Measurements from ENCODE around the gene HSPG2.
"Not testable (repeated sequence)": the region's sequence is repeated elsewhere in the genome, so short reads cannot be mapped to it uniquely, and the experiment has no call there.

Gene HSPG2

GRCh38 chr1:21955501-21956281, 18.6 kb upstream of the HSPG2 start:
- peak; percentile 66 for DNase-seq

- DNase-seq, result no peak
Measured at GRCh38 chr1:21955058-21955457, 17.9 kb upstream of the HSPG2 start.

- peak; percentile 55 for DNase-seq
Measured at GRCh38 chr1:21952786-21953520, 15.8 kb upstream of the HSPG2 start.

DNA sequence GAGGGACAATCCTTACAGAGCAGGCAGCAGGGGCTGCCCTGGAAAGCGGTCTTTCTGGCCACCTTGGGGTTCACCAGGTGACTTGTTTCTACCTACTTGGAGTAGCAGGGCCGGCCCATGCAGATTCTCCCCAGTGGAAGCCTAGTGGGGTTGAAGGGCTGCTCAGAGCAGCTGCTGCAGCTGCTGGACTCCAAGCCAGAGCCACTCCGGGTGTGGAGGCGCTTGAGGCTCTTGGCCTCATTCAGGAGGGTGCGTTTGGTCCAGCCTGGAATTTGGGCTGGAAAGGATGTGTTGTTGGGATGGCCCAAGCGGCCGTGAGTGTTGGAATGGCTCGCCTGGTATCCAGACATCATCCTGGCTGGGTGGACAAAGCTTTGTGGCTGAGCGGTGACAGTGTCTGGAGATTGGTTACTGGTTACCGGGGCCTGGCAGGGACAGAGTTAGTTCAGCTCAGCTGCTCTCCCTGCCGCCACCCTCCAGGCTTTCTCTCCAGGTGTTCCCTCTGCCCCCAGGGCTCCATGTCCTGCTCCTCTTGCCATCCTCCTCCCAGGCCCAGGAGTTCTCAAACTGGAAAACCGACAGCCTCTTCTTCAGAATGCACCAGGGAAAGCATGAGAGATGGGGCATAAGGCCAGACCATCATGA, 14.2 kb upstream of the HSPG2 start:
- DNase-seq, result peak; percentile 48

GRCh38 chr1:21950734-21951133, 13.6 kb upstream of the HSPG2 start:
- peak; percentile 36 for DNase-seq

DNA sequence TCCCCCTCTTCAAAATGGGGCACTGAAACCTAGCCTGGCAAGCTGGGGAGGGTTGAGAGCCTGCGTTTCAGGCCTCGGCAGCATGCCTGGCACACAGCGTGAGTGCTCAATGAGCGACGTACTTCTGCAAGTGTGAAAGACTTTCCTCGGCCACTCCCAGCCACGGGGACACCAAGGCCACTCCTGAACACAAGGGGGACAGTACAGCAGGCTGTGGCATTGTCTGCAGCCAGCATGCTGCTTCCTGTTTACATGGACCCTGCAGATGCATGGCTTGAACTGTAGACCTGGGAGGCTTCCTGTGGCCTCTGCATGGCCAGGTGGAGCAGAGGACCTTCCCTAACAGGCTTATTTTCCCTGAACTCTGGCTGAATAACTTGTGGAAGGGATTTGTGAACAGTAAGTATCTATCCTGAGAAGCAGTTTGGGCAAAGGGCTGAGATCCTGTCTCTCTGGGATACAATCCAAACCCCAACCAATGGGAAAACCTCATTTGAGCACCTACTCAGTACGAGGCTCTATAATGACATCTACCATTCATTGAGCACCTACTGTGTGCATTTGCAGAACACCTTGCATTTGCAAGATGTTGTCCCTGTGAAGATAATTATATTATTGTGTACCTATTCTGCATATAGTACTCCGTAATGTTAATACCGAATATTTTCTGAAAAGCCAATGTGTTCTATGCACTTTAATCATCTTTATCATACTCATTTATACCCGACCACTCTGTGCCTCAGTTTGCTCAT, 9.9 kb upstream of the HSPG2 start:
- DNase-seq, result no peak

- DNase-seq, result no peak
Measured at GRCh38 chr1:21944733-21945073, 7.6 kb upstream of the HSPG2 start.

DNA sequence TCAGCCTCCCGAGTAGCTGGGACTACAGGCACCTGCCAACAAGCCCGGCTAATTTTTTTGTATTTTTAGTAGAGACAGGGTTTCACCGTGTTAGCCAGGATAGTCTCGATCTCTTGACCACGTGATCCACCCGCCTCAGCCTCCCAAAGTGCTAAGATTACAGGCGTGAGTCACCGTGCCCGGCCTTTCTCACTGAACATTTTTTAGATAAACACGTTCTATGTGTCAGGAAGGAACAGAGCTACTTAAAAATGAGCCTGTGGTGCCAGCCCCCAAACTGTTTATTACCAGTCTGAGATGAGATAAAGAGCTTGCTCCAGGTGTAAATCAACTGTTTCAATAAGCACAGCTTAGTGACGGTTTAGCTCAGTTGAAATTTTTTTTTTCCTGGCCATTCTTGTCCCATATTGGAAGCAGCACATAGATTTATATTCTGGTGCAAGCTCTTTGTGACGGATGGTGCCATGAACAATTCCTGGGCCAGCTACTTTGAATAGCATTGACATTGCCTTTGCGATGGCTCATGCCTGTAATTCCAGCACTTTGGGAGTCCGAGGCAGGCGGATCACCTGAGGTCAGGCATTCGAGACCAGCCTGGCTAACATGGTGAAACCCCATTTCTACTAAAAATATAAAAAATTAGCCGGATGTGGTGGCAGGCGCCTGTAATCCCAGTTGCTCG, 6.0 kb upstream of the HSPG2 start:
- not testable (repeated sequence) for DNase-seq

DNA sequence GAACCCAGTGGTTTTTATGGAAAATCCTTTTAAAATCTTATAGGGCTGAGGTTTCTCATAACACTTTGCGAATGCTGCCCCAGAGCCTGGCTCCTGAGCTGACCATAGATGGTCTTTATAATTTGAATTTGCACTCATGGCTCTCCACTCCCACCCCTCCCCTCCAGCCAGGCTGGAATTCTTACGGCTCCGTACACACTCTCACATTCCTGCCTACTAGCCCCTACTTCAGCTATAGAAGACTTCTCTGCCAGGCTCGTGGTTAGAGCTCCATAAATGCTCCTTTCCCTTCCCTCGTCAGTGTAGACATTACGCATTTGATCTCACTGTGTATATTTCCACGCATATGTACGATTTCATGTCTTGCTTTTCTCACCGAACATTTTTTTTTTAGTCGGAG, 5.4 kb upstream of the HSPG2 start:
- no peak for DNase-seq

GRCh38 chr1:21941370-21941769, 4.3 kb upstream of the HSPG2 start:
- no peak for DNase-seq

GRCh38 chr1:21940492-21940891, 3.4 kb upstream of the HSPG2 start:
- DNase-seq, result no peak

GRCh38 chr1:21939650-21940374, 2.7 kb upstream of the HSPG2 start:
- no peak for DNase-seq

DNA sequence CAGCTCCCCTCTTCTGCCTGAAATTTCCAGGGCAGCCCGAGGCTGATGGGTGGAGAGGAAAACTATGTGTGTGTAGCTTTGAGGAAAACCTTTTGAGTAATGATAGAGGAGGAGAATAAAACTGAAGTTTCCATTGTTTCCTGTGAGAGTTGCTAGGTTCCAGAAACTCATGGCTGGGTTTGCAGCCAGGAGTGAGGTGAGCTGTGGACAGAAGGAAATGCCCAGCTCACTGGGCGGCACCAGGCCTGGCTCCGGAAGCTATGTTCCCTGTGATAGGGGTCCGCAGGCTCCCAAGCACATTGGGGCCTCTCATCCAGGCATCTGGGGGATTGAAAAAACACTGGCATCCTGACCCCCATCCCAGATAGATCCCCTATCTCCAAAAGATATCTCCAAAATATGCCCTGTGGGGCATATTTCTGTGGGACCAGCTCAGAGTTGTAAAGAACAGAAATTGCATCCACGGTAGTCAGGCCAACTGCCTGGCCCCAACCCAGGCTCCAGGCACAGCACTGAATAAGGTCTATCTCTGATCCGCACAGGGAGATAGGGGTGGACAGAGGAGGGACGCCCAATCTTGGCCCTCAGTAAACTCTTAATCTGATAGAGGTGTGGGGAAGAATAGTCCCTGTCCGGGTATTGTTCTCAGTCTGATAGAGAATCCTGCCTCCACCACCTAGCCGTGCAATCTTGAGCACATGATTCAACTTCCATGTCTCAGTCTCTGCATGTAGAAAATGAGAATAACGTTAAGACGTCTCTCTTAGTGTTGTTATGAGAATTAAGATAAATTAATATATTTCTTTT, 1.8 kb upstream of the HSPG2 start:
- no peak for DNase-seq

DNA sequence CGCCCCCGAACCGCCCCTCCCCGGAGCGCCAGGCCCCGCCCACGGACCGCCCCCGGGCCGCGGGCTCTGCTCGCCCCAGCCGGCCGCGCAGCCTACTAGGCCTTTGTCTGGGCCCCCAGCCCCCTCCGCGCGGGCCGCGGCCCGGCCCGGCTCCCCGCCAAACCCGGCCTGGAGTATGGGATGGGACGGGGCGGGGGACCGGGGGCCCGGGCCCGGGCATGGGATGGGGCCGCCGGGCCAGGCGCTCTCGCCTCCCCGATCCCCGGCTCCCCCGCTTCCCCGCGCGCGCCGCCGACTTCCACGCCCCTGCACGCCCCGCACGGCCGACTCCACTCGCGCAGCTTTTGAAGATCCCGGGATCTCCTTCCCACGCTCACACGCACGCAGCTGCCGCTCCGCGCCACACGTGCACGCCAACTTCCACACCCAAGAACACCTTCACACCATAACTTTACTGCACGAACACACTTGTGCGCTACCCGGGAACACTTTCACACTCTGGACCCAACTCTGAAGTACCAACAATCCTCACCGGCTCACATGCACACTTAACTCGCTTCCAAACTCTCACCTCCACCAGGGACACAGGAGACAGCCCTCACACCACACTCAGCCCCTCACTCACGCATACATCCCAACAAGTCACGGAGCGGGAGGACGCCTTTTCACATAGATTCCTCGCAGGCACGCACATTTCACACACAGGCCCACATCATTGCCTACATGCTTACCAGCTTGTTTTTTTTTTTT, 437 bp upstream of the HSPG2 start:
- DNase-seq, result peak; percentile 89

GRCh38 chr1:21936366-21937031, 611 bp downstream of the HSPG2 start:
- no peak for DNase-seq

DNA sequence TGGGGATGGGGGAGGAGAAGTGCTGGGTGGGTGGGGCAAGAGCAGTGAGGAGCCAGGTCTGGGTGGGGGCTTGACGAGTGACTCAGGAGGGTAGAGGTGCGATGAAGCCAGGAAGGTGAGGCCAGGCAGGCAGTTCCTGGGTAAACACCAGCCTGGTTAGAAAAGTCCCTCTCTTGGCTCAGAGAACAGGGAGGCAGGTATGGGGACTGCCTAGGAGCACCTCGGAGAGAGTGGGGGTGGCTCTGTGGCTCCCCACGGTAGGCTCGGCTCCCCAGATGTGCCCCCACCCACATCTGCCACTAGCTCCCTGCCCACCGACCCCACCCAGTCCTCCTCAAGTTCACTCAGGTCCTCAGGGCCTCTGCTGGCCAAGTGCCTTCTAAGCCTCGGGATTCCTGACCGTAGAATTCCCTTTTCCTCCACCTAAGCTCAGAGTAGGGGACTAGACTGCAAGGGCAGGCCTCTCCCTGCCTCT, 1.2 kb downstream of the HSPG2 start:
- DNase-seq, result no peak

DNA sequence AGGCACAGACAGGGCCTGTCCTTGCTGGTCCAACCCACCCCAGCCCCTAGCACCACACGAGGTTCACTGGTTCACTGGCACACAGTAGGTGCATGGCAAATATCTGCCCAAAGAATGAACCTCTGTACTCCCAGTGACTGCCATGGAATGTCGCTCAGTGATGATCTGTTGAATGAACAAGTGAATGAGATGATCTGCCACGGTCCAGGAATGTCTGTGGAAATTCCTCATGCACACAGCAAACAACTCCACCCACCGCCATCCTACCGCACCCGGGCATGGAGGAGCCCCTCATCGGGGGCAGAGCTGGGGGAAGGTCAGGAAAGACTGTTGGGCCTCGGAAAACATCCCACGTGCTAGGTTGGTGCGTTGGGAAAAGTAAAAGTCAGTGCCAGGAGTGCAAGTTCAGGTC, 1.7 kb downstream of the HSPG2 start:
- no peak for DNase-seq

GRCh38 chr1:21933397-21934248, 3.5 kb downstream of the HSPG2 start:
- peak; percentile 89 for DNase-seq

GRCh38 chr1:21932127-21932526, 5.0 kb downstream of the HSPG2 start:
- DNase-seq, result no peak
